A549 (cell line): Measurements from ENCODE around the gene EPB41L5. TPM values are rescaled to one million over a fixed set of nuclear protein-coding genes. Genes with fewer than 3 reads are reported as not detected.

Experiments
- ATAC-seq, 2 experiments: fragments of 200-7000 bp in 1 of 2; fragments of >200 bp in 1 of 2; cut with Nextera tagmentation in 1 of 2; cut with Tn5 transposase in 1 of 2; 3 replicates each; pipeline versions ENCODE4 v1.8.0 to v1.9.1; 2018 to 2020; ENCODE audit warnings: mild to moderate bottlenecking in 1 of 2, moderate library complexity in 1 of 2
- CTCF ChIA-PET: fragments of 300-600 bp; sonication (Branson Sonifier 250); formaldehyde crosslinking; extraction: SDS; loops from one replicate; lab custom pipeline; 2021; ENCODE audit warnings: antibody characterized with exemption, inconsistent platforms; lab: Yijun Ruan, JAX
- POLR2A ChIA-PET: fragments of 350-600 bp; formaldehyde crosslinking; extraction: SDS; loops from one replicate; lab custom pipeline; 2021; ENCODE audit warnings: antibody characterized with exemption, inconsistent platforms; lab: Yijun Ruan, JAX
- DNase-seq, 2 experiments: peaks; one replicate each; pipeline versions ENCODE4 v3.0.0 to v3.0.0-alpha.2; 2011 to 2016; ENCODE audit warnings: low read depth in 1 of 2, low spot score in 1 of 2
- FAIRE-seq: peaks from 2 replicates; lab custom pipeline; 2011; peaks lifted over from hg19 to GRCh38; lab: Jason Lieb, UNC
- H3K27ac ChIP-seq, 2 experiments: fragments of >200 bp; sonication (Bioruptor Twin); formaldehyde crosslinking; 3 replicates each; pipeline ENCODE4 v1.5.1; 2016 to 2017
- H3K4me1 ChIP-seq: fragments of >200 bp; sonication (Bioruptor Twin); formaldehyde crosslinking; 3 replicates; pipeline ENCODE4 v1.6.1; 2016
- H3K4me2 ChIP-seq: fragments of >200 bp; sonication (Bioruptor Twin); formaldehyde crosslinking; 3 replicates; pipeline ENCODE4 v1.6.1; 2016
- H3K4me3 ChIP-seq: fragments of >200 bp; sonication (Bioruptor Twin); formaldehyde crosslinking; 3 replicates; pipeline ENCODE4 v1.5.1; 2016
- H3K9me3 ChIP-seq: fragments of >200 bp; sonication (Bioruptor Twin); formaldehyde crosslinking; 3 replicates; pipeline ENCODE4 v1.6.1; 2016
- BCL3 ChIP-seq: fragments of >200 bp; sonication (Bioruptor Twin); formaldehyde crosslinking; IDR thresholded peaks from 3 replicates; pipeline ENCODE4 v1.6.1; 2016
- BHLHE40 ChIP-seq: IDR thresholded peaks from 2 replicates; pipeline ENCODE4 v1.6.1; 2012; ENCODE audit warnings: low read depth, low read length, inconsistent platforms
- CBX2 ChIP-seq: fragments of 200-600 bp; sonication (generic); IDR thresholded peaks from 2 replicates; pipeline ENCODE4 v1.6.1; 2016; ENCODE audit warnings: low read depth, mild to moderate bottlenecking, borderline replicate concordance
- CEBPB ChIP-seq, 2 experiments: fragments of >200 bp in 1 of 2; sonication (Bioruptor Twin) in 1 of 2; formaldehyde crosslinking in 1 of 2; IDR thresholded peaks; 2 replicates each; pipeline ENCODE4 v1.6.1; 2012 to 2016
- EHF ChIP-seq: fragments of 250-450 bp; sonication (Bioruptor Pico); IDR thresholded peaks from 2 replicates; pipeline ENCODE4 v1.5.0; 2020; ENCODE audit warnings: mild to moderate bottlenecking
- EP300 ChIP-seq, 2 experiments: fragments of >200 bp; sonication (Bioruptor Twin); formaldehyde crosslinking; IDR thresholded peaks; 2 replicates in 1 of 2; 3 replicates in 1 of 2; pipeline ENCODE4 v1.6.1; 2016 to 2017
- HEYL ChIP-seq: fragments of 250-450 bp; sonication (Bioruptor Pico); IDR thresholded peaks from 2 replicates; pipeline ENCODE4 v1.8.0; 2021; ENCODE audit warnings: mild to moderate bottlenecking, moderate library complexity
- JUN ChIP-seq, 2 experiments: fragments of >200 bp; sonication (Bioruptor Twin); formaldehyde crosslinking; IDR thresholded peaks; 2 replicates in 1 of 2; 3 replicates in 1 of 2; pipeline ENCODE4 v1.6.1; 2016 to 2017
- KDM5A ChIP-seq: fragments of 200-600 bp; sonication (generic); IDR thresholded peaks from 2 replicates; pipeline ENCODE4 v1.6.1; 2016; ENCODE audit warnings: antibody characterized with exemption, mild to moderate bottlenecking
- MAFK ChIP-seq: fragments of 450-650 bp; IDR thresholded peaks from 2 replicates; pipeline ENCODE4 v1.6.1; 2014; ENCODE audit not compliant: partially characterized antibody
- MAX ChIP-seq: IDR thresholded peaks from 2 replicates; pipeline ENCODE4 v1.6.1; 2012
- MAZ ChIP-seq: fragments of 150-350 bp; IDR thresholded peaks from 2 replicates; pipeline ENCODE4 v1.6.1; 2014; ENCODE audit warnings: antibody characterized with exemption, low read depth, low read length, borderline replicate concordance
- MYC ChIP-seq: IDR thresholded peaks from 2 replicates; pipeline ENCODE4 v1.6.1; 2012; ENCODE audit warnings: mild to moderate bottlenecking, inconsistent platforms, low read length, improper control_type of control experiment, borderline replicate concordance
- NPAS2 ChIP-seq: fragments of 250-450 bp; sonication (Bioruptor Pico); IDR thresholded peaks from 2 replicates; pipeline ENCODE4 v1.8.0; 2022; ENCODE audit warnings: mild to moderate bottlenecking, moderate library complexity, borderline replicate concordance
- POLR2A ChIP-seq: IDR thresholded peaks from 2 replicates; pipeline ENCODE4 v1.6.1; 2012; ENCODE audit warnings: mild to moderate bottlenecking, low read length
- RARB ChIP-seq: fragments of 250-450 bp; sonication (Bioruptor Pico); IDR thresholded peaks from 2 replicates; pipeline ENCODE4 v1.8.0; 2021; ENCODE audit warnings: mild to moderate bottlenecking, moderate library complexity
- SREBF2 ChIP-seq: fragments of 450-650 bp; IDR thresholded peaks from 2 replicates; pipeline ENCODE4 v1.6.1; 2014; ENCODE audit warnings: mild to moderate bottlenecking, moderate library complexity
- TFCP2L1 ChIP-seq: fragments of 250-450 bp; sonication (Bioruptor Pico); IDR thresholded peaks from 2 replicates; pipeline ENCODE4 v1.5.0; 2021; ENCODE audit warnings: mild to moderate bottlenecking
- USF2 ChIP-seq: fragments of 450-650 bp; IDR thresholded peaks from 2 replicates; pipeline ENCODE4 v1.6.1; 2014; ENCODE audit warnings: antibody characterized with exemption
- ZFP36 ChIP-seq: fragments of 450-650 bp; IDR thresholded peaks from 2 replicates; pipeline ENCODE4 v1.6.1; 2014; ENCODE audit warnings: borderline replicate concordance; ENCODE audit not compliant: partially characterized antibody
- ZSCAN20 ChIP-seq: fragments of 250-450 bp; sonication (Bioruptor Pico); IDR thresholded peaks from 2 replicates; pipeline ENCODE4 v1.8.0; 2022; ENCODE audit warnings: mild to moderate bottlenecking, moderate library complexity
- WGBS: methylation state at CpG from one replicate; pipeline ENCODE4 v1.1.6; 2017; ENCODE audit errors: missing lambda C conversion rate; 5-methylcytosine and 5-hydroxymethylcytosine counted together
- polyA plus RNA-seq, 4 experiments: library from polyadenylated mRNA; depleted of rRNA in 3 of 4; stranded (reverse); fragments of >200 nt; fragmentation: RNase III in 1 of 4; extraction: RNeasy Plus Mini Kit Qiagen cat#74134 plus additional on column Dnase treatment in 1 of 4; gene quantifications; 2 replicates in 3 of 4; 3 replicates in 1 of 4; pipeline ENCODE4 v1.2.3, GENCODE V29; 2011 to 2017
- TF ChIP-seq, protein P1 (sequence below): fragments of 250-450 bp; sonication (Bioruptor Pico); IDR thresholded peaks from 2 replicates; pipeline ENCODE4 v1.5.0; 2021; ENCODE audit warnings: mild to moderate bottlenecking, moderate library complexity, borderline replicate concordance
- TF ChIP-seq, protein P2 (sequence below): IDR thresholded peaks from 2 replicates; pipeline ENCODE4 v1.6.1; 2012; ENCODE audit warnings: low read depth, borderline replicate concordance
- TF ChIP-seq, protein P3 (sequence below): fragments of >200 bp; sonication (Bioruptor Twin); formaldehyde crosslinking; IDR thresholded peaks from 2 replicates; pipeline ENCODE4 v1.6.1; 2016

Gene EPB41L5
- polyA plus RNA-seq, 2 of the 4 experiments (the other 2 are of a cell fraction): 5.8 to 33.0 TPM

DNA sequence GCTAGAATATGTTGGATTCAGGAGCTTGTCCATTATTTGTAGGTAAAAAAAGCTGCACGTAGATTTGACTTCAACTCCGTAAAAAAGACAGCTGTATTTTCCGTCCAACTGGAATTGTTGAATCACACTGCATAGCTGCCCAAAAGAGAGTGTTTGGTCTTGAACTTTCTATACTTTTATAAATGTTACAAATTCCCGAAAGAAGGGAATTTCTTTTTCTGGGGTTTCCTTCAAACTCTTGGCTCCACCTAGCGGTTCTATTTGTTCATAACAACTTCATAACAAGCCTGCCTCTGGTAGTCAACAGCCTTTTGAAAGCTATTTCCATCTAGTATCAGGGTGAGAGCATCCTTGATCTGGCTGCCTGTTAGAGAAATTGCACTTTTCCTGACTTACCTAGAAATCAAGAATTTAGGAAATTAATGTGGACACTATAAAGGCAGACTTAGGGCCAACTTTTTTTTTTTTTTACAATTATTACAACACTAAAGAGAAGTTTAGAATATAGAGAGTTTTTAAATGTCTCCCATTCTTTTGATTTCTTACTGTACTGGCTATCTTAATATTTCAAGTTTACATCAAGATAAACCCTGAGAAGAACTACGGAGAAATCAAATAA is 162.2 kb downstream of the EPB41L5 start (continued):
- no peak for TF ChIP-seq USF2
- no peak for TF ChIP-seq JUN (IDR thresholded peaks at IDR 0.05)
- TF ChIP-seq HEYL (CRISPR knock-in tag): no peak
- TF ChIP-seq CBX2: no peak
- TF ChIP-seq POLR2A: no peak
- TF ChIP-seq, protein P1, sequence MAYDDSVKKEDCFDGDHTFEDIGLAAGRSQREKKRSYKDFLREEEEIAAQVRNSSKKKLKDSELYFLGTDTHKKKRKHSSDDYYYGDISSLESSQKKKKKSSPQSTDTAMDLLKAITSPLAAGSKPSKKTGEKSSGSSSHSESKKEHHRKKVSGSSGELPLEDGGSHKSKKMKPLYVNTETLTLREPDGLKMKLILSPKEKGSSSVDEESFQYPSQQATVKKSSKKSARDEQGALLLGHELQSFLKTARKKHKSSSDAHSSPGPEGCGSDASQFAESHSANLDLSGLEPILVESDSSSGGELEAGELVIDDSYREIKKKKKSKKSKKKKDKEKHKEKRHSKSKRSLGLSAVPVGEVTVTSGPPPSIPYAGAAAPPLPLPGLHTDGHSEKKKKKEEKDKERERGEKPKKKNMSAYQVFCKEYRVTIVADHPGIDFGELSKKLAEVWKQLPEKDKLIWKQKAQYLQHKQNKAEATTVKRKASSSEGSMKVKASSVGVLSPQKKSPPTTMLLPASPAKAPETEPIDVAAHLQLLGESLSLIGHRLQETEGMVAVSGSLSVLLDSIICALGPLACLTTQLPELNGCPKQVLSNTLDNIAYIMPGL: no peak
- TF ChIP-seq, protein P2, sequence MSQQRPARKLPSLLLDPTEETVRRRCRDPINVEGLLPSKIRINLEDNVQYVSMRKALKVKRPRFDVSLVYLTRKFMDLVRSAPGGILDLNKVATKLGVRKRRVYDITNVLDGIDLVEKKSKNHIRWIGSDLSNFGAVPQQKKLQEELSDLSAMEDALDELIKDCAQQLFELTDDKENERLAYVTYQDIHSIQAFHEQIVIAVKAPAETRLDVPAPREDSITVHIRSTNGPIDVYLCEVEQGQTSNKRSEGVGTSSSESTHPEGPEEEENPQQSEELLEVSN: no peak
- no peak for TF ChIP-seq EP300 (IDR thresholded peaks at IDR 0.05)
- TF ChIP-seq MAX: no peak
- TF ChIP-seq ZSCAN20 (CRISPR knock-in tag): no peak
- TF ChIP-seq CEBPB (IDR thresholded peaks at IDR 0.05): no peak

DNA sequence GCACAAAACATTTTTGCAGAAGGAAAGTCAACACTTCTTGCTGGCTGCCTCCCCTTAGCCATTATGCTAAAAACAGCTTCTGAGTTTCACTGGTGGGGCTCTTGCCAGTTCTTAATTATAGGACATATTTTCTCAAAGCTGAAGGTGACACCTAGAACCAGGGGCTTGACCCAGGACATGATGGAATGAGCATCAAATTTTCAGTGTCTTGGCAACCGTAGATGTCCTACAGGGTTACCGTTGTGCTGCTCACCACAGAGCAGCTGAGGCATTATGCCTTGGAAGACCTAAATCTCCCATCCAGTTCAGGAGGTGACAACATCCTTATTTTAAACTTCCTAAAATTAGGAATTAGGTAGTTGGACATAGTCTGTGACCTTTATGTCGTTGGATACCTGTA is 163.6 kb downstream of the EPB41L5 start:
- Histone ChIP-seq H3K4me2 (no peak overlapping the region), H3K4me1 (no peaks in the 10 kb centered on the region), H3K9me3 (no peaks in the 10 kb centered on the region), H3K4me3 (no peak overlapping the region), H3K27ac (no peak overlapping the region)
- 63% methylated on average over 3 of the region's 3 CpGs for WGBS
- no peak for FAIRE-seq
- POLR2A ChIA-PET: no interaction called here
- ATAC-seq: no peak
- no peak for DNase-seq
- CTCF ChIA-PET: interaction anchor here (0.6 to 3.8 kb wide), 13 partner anchors 12 to 537 kb away, joined by 3 to 36 read pairs (median 7); no protein-coding TSS in a partner anchor
- TF ChIP-seq BHLHE40 (no peak), USF2 (no peak), BCL3 (no peak), RARB (CRISPR knock-in tag) (no peak), JUN (IDR thresholded peaks at IDR 0.05) (no peak), HEYL (CRISPR knock-in tag) (no peak), MYC (no peak), MAZ (no peak), ZSCAN20 (CRISPR knock-in tag) (no peak), ZFP36 (no peak), TFCP2L1 (CRISPR knock-in tag) (no peak), SREBF2 (no peak), MAFK (no peak), KDM5A (no peak), MAX (no peak), EHF (CRISPR knock-in tag) (no peak), NPAS2 (CRISPR knock-in tag) (no peak)
- TF ChIP-seq, protein P3, sequence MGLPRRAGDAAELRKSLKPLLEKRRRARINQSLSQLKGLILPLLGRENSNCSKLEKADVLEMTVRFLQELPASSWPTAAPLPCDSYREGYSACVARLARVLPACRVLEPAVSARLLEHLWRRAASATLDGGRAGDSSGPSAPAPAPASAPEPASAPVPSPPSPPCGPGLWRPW: no peak
